Upper lobe of left lung (tissue), 6 donors: ENCODE data around the gene SLX4IP. TPM values are rescaled to one million over a fixed set of nuclear protein-coding genes. Genes with fewer than 3 reads are reported as not detected.

Experiments
- ATAC-seq, 2 donors: fragments of 200-7000 bp; cut with Tn5 transposase; one replicate each; pipeline ENCODE4 v1.9.1; 2022; ENCODE audit warnings: mild to moderate bottlenecking in 2 of 2, moderate library complexity in 2 of 2; ENCODE audit not compliant: low FRiP score in 2 of 2
- DNase-seq, 2 donors: peaks; one replicate each; pipeline ENCODE4 v3.0.0-alpha.2; 2019 to 2020
- H3K27ac ChIP-seq, 4 donors: fragments of 200-600 bp; sonication (generic); one replicate each; pipeline ENCODE4 v1.5.1; 2016 to 2019
- H3K27me3 ChIP-seq, 4 donors: fragments of 200-600 bp; sonication (generic); one replicate each; pipeline ENCODE4 v1.5.1; 2017 to 2019
- H3K36me3 ChIP-seq, 4 donors: fragments of 200-600 bp; sonication (generic); one replicate each; pipeline ENCODE4 v1.5.1; 2016 to 2019
- H3K4me1 ChIP-seq, 4 donors: fragments of 200-600 bp; sonication (generic); one replicate each; pipeline ENCODE4 v1.5.1; 2018 to 2019
- H3K4me3 ChIP-seq, 4 donors: fragments of 200-600 bp; sonication (generic); one replicate each; pipeline ENCODE4 v1.5.1; 2017 to 2019; ENCODE audit warnings: mild to moderate bottlenecking in 2 of 4, moderate library complexity in 1 of 4
- H3K9me3 ChIP-seq, 4 donors: fragments of 200-600 bp; sonication (generic); one replicate each; pipeline ENCODE4 v1.5.1; 2018 to 2019
- EP300 ChIP-seq, 4 donors: sonication (generic); formaldehyde crosslinking; IDR thresholded peaks; one replicate each; pipeline ENCODE4 v1.5.1; 2017; ENCODE audit warnings: antibody characterized with exemption in 4 of 4, control low read depth in 2 of 4
- POLR2A ChIP-seq, 4 donors: fragments of 450-650 bp; IDR thresholded peaks; one replicate each; pipeline ENCODE4 v1.5.1; 2016 to 2017; ENCODE audit warnings: antibody characterized with exemption in 4 of 4, mild to moderate bottlenecking in 2 of 4
- POLR2AphosphoS5 ChIP-seq, 2 donors: sonication (generic); formaldehyde crosslinking; IDR thresholded peaks; one replicate each; pipeline ENCODE4 v1.5.1; 2017; ENCODE audit warnings: antibody characterized with exemption in 2 of 2
- WGBS, 2 donors: methylation state at CpG; one replicate each; pipeline ENCODE4 v1.1.5; 2017 to 2018; 5-methylcytosine and 5-hydroxymethylcytosine counted together
- total RNA-seq, 6 donors: library from RNA; depleted of rRNA in 4 of 6; stranded (reverse); fragments of >200 nt in 4 of 6; gene quantifications; one replicate each; pipeline versions ENCODE4 v1.1.0 to v1.2.1, GENCODE V29; 2016 to 2021
- TF ChIP-seq, protein P1 (sequence below), 6 experiments: fragments of 450-650 bp in 4 of 6; fragments of 200-600 bp in 2 of 6; sonication (generic) in 2 of 6; IDR thresholded peaks; one replicate each; pipeline ENCODE4 v1.5.1; 2016 to 2019; ENCODE audit warnings: antibody characterized with exemption in 6 of 6
- donor health status: DM: no; HTN: no; CAD: no; lungs with moderate emphysema.
- donor health status: DM: no; HTN: yes; CAD: no; lungs with severe emphysema.

Gene SLX4IP
- total RNA-seq, 6 donors from 2014 or later = 3.2 to 6.0 (median 4.5) TPM

DNA sequence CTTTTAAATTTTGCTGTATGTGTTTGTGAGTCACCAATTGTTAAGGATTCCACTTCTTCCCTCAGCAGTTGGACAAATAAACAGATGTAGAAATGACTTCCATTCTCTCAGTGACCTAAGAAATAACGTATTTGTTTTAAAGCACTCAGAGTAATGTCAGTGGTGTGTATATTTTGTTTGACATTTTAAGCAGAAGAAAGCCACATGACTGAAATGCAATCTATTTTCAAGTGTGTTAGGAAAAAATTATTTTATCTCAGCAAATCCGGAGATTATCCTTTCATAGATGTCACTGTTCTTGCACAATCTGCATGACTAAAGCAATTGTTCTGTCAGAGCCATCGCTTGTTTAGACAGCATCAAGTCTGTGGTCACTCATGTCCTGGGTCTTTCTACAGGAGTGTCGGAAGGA lies 161.6 kb downstream of the SLX4IP start:
- Histone ChIP-seq H3K4me1 (peaks cover 0 to 9% (median 1%) of the 10 kb centered on the region in 4 donors), H3K36me3 (peaks cover 0 to under 1% (median 0%) of the 10 kb centered on the region in 4 donors), H3K27ac (no peak overlapping the region), H3K27me3 (no peaks in the 10 kb centered on the region), H3K9me3 (no peaks in the 10 kb centered on the region), H3K4me3 (no peak overlapping the region)
- TF ChIP-seq POLR2A (IDR thresholded peaks at IDR 0.05) (no peak), EP300 (IDR thresholded peaks at IDR 0.05) (no peak), POLR2AphosphoS5 (IDR thresholded peaks at IDR 0.05) (no peak)
- WGBS, 2 donors = 62 to 68% methylated on average over 4 of the region's 4 CpGs
- ATAC-seq = peak in 1 of 2 donors; percentile 71
- no peak for DNase-seq

DNA sequence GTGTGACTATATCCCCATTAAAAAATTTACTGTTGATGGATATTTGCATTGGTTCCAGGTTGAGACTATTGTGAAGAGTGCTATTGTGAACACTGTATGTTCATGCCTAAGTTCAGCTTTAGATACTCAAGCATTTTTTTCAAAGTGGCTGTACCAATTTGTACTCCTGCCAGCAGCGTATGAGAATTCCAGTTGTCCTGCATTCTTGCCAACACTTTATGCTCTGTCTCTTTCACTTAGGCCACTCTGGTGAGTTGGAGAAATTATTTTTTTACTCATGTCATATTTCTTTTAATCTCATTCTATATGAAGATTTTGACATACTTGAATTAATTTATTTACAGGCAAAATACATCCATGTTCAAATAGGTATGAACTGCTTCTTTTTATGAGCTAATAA lies 162.5 kb downstream of the SLX4IP start:
- DNase-seq = no peak
- 89 to 96% methylated on average over 1 of the region's 1 CpG for WGBS, 2 donors
- TF ChIP-seq POLR2AphosphoS5 (IDR thresholded peaks at IDR 0.05) (no peak), EP300 (IDR thresholded peaks at IDR 0.05) (no peak), POLR2A (IDR thresholded peaks at IDR 0.05) (no peak)
- TF ChIP-seq, protein P1, sequence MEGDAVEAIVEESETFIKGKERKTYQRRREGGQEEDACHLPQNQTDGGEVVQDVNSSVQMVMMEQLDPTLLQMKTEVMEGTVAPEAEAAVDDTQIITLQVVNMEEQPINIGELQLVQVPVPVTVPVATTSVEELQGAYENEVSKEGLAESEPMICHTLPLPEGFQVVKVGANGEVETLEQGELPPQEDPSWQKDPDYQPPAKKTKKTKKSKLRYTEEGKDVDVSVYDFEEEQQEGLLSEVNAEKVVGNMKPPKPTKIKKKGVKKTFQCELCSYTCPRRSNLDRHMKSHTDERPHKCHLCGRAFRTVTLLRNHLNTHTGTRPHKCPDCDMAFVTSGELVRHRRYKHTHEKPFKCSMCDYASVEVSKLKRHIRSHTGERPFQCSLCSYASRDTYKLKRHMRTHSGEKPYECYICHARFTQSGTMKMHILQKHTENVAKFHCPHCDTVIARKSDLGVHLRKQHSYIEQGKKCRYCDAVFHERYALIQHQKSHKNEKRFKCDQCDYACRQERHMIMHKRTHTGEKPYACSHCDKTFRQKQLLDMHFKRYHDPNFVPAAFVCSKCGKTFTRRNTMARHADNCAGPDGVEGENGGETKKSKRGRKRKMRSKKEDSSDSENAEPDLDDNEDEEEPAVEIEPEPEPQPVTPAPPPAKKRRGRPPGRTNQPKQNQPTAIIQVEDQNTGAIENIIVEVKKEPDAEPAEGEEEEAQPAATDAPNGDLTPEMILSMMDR (IDR thresholded peaks at IDR 0.05) = no peak

DNA sequence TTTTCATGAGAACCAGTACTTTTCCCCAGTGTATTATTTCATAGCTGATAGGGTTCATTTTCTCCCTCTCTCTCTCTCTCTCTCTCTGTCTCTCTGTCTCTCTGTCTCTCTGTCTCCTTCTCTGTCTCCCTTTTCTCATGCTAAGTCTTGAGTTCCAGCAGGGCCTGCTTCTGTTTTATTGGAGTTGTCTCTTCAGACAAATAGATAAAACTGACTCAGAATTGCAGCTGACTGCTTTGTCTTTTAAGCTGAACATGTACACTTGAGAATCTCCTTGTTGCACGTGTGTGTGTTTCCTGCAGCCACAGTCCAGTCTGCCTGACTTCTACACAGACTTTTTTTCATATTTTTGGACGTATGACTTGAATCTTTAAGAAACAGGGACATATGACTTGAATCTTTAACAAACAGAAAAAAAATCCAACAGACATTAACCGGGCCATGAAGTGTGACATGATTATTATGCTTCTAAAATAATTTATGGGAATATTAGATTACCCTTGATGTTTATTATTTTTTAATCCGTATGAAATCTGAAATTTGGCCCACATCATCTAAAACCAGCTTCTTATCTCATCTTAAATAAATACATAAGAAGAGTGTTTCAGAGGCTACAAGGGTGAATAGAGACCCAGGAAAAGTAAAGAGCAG lies 167.2 kb downstream of the SLX4IP start:
- peaks cover 6 to 16% (median 11%) of the 10 kb centered on the region in 4 donors for H3K4me1 ChIP-seq
- 69 to 78% methylated on average over 4 of the region's 4 CpGs for WGBS, 2 donors
- H3K27ac ChIP-seq = no peak overlapping the region

More for the DNA sequence above, 162.5 kb downstream of the SLX4IP start:
- Histone ChIP-seq H3K4me1 (peaks cover 0 to 9% (median 0%) of the 10 kb centered on the region in 4 donors), H3K4me3 (no peak overlapping the region), H3K36me3 (peaks cover 0 to 4% (median 0%) of the 10 kb centered on the region in 4 donors), H3K9me3 (no peaks in the 10 kb centered on the region), H3K27me3 (no peaks in the 10 kb centered on the region), H3K27ac (no peak overlapping the region)
- ATAC-seq = no peak

DNA sequence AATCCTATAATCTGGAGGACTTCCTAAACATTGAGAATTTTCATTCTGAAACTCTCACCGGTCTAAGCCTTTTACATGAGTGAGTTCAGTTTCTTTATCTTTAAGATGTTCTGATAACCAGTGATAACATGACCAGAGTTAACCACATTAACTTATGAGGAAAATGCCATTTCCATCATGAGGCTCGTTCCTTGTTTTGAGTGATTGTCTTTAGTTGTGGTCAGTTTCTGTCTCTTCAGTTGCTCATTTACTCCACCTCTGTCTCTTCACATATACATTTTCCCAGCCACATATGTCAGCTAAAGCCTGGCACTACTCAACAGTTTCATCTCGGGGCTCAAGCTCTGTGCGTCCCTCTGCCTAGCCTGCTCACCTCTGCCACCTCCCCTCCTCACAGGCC lies 168.3 kb downstream of the SLX4IP start:
- DNase-seq = no peak
- H3K36me3 ChIP-seq = peaks cover 0 to 4% (median 0%) of the 10 kb centered on the region in 4 donors
- TF ChIP-seq POLR2A (IDR thresholded peaks at IDR 0.05) (no peak), EP300 (IDR thresholded peaks at IDR 0.05) (no peak), POLR2AphosphoS5 (IDR thresholded peaks at IDR 0.05) (no peak)
- TF ChIP-seq, protein P1 (IDR thresholded peaks at IDR 0.05) = no peak
- H3K4me1 ChIP-seq = peaks cover 6 to 16% (median 11%) of the 10 kb centered on the region in 4 donors
- no peak overlapping the region for H3K4me3 ChIP-seq
- H3K27ac ChIP-seq = peak overlapping the region in 3 of 4 donors; percentile 57 to 65 (median 60)
- no peaks in the 10 kb centered on the region for H3K9me3 ChIP-seq
- H3K27me3 ChIP-seq = no peaks in the 10 kb centered on the region
- 84 to 86% methylated on average over 4 of the region's 4 CpGs for WGBS, 2 donors
- ATAC-seq = no peak

More for the DNA sequence above, 167.2 kb downstream of the SLX4IP start:
- no peaks in the 10 kb centered on the region for H3K9me3 ChIP-seq
- TF ChIP-seq EP300 (IDR thresholded peaks at IDR 0.05) = no peak
- no peak for TF ChIP-seq POLR2A (IDR thresholded peaks at IDR 0.05)
- TF ChIP-seq, protein P1 (IDR thresholded peaks at IDR 0.05) = no peak
- TF ChIP-seq POLR2AphosphoS5 (IDR thresholded peaks at IDR 0.05) = no peak
- H3K36me3 ChIP-seq = peaks cover 0 to 4% (median 0%) of the 10 kb centered on the region in 4 donors
- H3K4me3 ChIP-seq = no peak overlapping the region
- DNase-seq (no peak), ATAC-seq (no peak)
- no peaks in the 10 kb centered on the region for H3K27me3 ChIP-seq

DNA sequence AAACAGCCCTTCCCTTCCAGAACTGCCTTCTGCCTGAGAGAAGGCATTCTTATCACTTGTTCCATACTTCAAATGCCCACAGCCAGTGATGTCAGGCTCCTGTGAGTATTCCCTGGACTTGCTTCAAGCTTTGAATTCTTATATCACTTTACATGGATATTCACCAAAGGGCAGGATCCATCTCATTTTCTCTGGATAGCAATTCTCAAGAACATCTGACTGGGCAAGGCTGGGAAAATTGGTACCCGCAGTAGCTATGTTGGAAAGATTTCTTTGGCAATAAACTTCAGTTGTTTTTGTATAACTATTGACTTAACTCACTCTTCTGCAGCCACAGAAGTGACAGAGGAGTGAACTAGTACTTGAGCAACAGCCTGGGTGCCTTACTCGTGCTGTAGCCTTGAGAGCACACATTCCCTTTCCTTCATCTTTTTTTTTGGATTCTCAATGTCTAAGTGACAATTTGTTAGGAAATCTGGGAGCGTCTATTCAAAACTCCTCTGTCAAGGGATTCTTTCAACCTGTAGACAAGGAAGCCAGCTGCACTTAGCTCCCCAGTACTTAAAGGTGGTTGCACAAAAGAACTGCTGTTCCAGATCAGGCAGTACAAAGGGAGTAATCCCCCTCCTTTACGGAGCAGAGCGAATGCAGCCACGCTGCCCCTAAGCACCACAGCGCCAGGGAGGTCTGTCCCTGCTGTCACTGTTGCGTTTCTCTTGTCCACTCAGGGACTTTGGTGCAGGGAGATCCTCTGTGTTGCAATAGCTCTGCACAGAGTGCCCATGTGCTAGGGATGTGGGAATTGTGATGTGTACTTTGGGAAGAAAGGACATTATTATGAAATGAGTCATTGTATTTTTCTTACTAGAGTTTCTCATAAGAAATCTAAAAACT lies 169.1 kb downstream of the SLX4IP start:
- ATAC-seq (peak; percentile 83 to 86), DNase-seq (peak; percentile 36 to 74)
- 65 to 85% methylated on average over 8 of the region's 8 CpGs for WGBS, 2 donors
- Histone ChIP-seq H3K9me3 (no peaks in the 10 kb centered on the region), H3K36me3 (peaks cover 0 to 4% (median 0%) of the 10 kb centered on the region in 4 donors), H3K4me1 (peaks cover 6 to 16% (median 11%) of the 10 kb centered on the region in 4 donors), H3K27me3 (no peaks in the 10 kb centered on the region), H3K4me3 (no peak overlapping the region), H3K27ac (peak overlapping the region in 3 of 4 donors; percentile 57 to 65 (median 60))
- TF ChIP-seq, protein P1 (IDR thresholded peaks at IDR 0.05) = no peak
- TF ChIP-seq POLR2AphosphoS5 (IDR thresholded peaks at IDR 0.05) (peak; percentile 55 to 77), EP300 (IDR thresholded peaks at IDR 0.05) (peak in 1 of 4 donors; percentile 77), POLR2A (IDR thresholded peaks at IDR 0.05) (no peak)
